Measurements from ENCODE around the gene IGHMBP2.
A peak's percentile ranks its signal among the peaks of the same experiment; 100 is the strongest.

The IGHMBP2 gene

DNA sequence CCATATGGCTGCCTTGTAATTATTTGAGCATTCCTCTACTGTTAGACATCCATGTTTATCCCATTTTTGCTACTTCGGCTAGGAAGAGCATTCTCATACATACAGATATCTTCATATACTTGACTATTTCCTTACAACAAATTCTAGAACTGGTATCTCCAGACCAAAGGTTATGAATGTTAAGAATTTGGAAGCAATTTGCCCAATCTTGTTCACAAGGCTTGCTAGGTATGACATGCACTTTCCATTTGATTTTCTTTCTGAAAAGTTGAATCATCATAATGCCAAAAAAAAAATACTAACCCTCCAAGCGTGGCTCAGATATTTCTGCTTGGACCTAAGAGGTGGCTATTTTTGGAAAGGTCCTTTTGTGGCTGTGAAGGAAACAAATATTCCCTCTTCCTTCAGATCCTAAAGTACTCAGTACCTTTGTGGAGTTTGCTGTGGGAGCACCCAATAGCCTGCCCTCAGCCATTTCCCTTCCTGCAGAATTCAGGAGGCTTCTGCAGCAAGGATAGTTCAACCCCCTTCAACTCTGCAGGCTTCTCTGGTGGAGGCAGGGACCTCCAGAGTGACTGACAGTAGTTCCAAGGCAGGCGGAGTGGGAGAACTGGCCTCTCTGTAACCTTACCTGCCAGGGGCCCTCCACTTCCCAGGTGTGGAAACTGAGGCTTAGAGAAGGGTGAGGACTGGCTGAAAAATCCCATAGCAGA, 40.0 kb upstream of the IGHMBP2 start:
- no peak overlapping the region for H3K27ac ChIP-seq
- TF ChIP-seq, protein P1, sequence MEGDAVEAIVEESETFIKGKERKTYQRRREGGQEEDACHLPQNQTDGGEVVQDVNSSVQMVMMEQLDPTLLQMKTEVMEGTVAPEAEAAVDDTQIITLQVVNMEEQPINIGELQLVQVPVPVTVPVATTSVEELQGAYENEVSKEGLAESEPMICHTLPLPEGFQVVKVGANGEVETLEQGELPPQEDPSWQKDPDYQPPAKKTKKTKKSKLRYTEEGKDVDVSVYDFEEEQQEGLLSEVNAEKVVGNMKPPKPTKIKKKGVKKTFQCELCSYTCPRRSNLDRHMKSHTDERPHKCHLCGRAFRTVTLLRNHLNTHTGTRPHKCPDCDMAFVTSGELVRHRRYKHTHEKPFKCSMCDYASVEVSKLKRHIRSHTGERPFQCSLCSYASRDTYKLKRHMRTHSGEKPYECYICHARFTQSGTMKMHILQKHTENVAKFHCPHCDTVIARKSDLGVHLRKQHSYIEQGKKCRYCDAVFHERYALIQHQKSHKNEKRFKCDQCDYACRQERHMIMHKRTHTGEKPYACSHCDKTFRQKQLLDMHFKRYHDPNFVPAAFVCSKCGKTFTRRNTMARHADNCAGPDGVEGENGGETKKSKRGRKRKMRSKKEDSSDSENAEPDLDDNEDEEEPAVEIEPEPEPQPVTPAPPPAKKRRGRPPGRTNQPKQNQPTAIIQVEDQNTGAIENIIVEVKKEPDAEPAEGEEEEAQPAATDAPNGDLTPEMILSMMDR (conservative IDR thresholded peaks at IDR 0.05): no peak

DNA sequence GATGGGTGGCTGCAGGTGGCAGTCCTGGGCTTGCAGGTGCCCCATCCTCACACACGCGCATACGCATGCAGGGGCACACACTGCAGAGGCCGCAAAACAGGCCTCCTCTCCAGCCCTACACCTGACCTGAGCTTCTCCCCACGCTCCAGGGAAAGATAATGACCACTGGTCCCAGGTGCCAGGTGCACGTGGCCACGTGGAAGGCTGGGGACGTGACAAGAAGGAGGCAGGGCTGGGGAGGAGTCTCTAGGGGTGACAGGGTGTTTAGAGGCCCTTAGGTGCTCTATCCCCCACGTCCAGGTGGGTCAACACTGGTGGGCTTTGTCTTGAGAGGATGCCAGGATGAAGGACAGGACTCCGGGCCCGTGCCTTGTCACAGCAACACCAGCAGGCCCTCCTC, 38.5 kb upstream of the IGHMBP2 start:
- H3K27ac ChIP-seq: no peak overlapping the region
- TF ChIP-seq, protein P1 (conservative IDR thresholded peaks at IDR 0.05): no peak

DNA sequence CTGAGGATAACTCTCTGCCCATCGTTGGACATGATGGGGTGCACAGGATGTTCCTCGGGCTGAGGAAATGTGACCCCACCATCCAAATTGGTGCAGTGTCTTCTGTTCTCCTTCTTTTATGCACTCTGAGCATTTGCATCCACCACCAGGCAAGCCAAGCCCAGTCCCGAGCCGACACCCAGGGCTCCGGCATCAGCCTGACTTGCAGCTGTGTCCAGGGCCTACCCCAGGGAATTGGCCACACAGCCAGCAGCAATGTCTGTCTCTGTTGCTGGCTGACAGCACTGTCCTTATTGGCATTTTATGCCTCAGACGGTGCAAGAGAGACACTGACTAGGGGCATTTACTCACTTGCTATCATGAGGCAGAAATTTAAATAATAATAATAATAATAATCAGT, 36.6 kb upstream of the IGHMBP2 start:
- TF ChIP-seq, protein P1 (conservative IDR thresholded peaks at IDR 0.05): no peak
- no peak overlapping the region for H3K27ac ChIP-seq

DNA sequence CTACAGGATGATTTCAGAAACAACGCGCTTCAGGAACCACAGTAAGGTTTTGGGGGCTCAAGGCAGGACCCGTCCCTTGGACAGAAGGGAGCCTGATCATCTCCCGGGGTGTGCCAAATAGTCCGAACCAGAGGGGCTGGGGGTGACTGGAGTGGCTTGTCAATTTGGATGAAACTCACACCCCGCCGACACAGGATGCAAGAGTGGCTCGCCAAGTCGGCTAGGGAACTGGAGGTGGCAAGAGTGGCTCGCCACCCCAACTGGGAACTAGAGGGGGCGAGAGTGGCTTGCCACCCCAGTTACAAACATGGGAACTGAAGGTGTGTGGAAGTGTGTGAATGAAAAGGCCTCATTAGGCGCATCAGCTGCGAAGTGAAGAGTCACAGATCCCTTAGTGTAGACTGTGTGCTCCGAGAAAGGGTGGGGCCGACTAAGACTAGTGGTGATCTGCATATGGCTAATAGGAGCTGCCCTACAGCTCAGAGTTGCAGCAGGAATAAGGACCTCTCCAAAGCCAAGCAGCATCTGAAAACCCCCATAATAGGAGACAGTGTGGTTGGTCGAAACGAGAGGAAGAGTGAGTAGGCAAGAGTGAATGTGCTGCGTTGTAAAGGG, 35.4 kb upstream of the IGHMBP2 start:
- H3K27ac ChIP-seq: no peak overlapping the region
- TF ChIP-seq, protein P1 (conservative IDR thresholded peaks at IDR 0.05): no peak

DNA sequence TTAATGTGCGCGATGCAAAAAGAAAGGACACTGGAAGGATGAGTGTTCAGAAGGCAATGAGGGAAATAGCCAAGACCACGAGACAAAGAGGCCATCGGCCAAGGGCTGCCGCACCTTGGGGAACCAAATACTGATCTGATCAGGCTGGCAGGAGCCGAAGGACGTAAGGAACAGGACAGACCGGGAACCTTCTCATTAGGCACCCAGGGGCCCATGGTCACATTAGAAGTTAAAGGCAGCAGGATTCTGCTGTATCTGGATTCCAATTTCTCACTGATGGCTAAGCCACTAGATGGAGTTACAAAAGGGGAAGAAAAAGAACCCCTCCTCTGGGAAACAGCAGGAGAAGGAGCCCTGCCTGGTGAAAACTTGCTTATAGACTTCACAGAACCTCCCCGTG, 33.2 kb upstream of the IGHMBP2 start:
- H3K27ac ChIP-seq: no peak overlapping the region
- TF ChIP-seq, protein P1 (conservative IDR thresholded peaks at IDR 0.05): peak; percentile 13; the same call in 1 of the 2 replicates

DNA sequence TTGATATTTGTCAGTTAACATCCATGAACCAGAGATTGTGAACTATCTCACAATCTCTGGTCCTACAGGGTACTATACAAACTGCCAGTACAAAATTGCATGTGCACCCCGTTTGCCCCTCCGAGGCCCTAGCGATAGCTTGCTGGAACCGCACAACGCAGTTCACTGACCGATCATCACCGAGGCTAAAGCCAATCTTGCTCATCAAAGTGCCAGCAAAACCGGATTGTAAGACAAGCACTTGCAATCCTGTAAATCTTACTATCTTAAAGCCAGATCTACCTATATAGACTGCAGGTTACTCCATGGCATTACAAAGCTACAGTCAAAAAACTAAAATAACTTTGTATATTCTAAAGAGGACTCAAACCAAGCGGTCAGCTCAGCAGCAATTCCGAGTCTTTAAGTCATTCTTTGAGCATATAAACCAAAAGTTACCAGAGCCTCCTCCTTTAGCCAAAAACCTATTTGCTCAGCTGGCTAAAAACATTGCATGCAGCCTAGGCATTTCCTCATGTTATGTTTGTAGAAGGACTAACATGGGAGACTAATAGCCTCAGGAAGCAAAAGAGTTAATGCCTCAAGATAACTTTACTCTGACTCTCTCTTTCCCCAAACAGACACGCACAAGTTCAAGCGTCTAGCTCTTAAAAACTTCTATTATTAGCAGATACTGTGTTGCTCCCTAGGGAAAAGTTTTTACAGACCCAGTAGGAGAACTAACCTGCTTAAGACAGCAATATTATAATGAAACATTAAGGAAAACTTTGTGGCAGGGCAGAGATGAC, 31.3 kb upstream of the IGHMBP2 start:
- TF ChIP-seq, protein P1 (conservative IDR thresholded peaks at IDR 0.05): peak; percentile 27; the same call in 1 of the 2 replicates
- peak overlapping the region; percentile 73 for H3K27ac ChIP-seq

DNA sequence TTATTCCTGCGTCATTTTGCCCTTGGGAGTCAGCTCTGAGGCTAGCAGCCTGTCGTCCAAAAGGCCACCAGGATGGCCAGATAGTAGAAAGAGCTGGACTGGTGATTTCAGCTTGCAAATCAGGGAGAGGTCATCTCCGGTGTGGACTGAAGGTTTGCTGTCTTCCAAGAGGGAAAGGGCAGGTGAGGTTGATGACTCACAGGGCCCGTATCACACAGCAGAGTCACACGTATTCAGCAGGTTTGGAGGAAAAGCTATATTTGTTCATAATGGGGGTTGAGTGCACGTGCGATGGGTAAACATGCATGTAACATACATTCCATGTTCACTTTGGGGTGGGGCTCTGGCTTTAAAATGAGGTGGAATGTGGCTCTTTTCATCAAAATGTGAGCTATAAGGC, 25.7 kb upstream of the IGHMBP2 start:
- H3K27ac ChIP-seq: no peak overlapping the region
- TF ChIP-seq, protein P1 (conservative IDR thresholded peaks at IDR 0.05): no peak

Data from VCaP (cell line).